GM19452 (cell line): ENCODE results near the gene ESPN.
A peak's percentile ranks its signal among the peaks of the same experiment; 100 is the strongest.
"Not testable (repeated sequence)": the region's sequence is repeated elsewhere in the genome, so short reads cannot be mapped to it uniquely, and the experiment has no call there.

Experiments used
- ATAC-seq: cut with Tn5 transposase; IDR thresholded peaks from one replicate; pipeline ENCODE4 v1.9.1; 2021; ENCODE audit not compliant: unreplicated experiment

ESPN gene, protein sequence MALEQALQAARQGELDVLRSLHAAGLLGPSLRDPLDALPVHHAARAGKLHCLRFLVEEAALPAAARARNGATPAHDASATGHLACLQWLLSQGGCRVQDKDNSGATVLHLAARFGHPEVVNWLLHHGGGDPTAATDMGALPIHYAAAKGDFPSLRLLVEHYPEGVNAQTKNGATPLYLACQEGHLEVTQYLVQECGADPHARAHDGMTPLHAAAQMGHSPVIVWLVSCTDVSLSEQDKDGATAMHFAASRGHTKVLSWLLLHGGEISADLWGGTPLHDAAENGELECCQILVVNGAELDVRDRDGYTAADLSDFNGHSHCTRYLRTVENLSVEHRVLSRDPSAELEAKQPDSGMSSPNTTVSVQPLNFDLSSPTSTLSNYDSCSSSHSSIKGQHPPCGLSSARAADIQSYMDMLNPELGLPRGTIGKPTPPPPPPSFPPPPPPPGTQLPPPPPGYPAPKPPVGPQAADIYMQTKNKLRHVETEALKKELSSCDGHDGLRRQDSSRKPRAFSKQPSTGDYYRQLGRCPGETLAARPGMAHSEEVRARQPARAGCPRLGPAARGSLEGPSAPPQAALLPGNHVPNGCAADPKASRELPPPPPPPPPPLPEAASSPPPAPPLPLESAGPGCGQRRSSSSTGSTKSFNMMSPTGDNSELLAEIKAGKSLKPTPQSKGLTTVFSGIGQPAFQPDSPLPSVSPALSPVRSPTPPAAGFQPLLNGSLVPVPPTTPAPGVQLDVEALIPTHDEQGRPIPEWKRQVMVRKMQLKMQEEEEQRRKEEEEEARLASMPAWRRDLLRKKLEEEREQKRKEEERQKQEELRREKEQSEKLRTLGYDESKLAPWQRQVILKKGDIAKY

DNA sequence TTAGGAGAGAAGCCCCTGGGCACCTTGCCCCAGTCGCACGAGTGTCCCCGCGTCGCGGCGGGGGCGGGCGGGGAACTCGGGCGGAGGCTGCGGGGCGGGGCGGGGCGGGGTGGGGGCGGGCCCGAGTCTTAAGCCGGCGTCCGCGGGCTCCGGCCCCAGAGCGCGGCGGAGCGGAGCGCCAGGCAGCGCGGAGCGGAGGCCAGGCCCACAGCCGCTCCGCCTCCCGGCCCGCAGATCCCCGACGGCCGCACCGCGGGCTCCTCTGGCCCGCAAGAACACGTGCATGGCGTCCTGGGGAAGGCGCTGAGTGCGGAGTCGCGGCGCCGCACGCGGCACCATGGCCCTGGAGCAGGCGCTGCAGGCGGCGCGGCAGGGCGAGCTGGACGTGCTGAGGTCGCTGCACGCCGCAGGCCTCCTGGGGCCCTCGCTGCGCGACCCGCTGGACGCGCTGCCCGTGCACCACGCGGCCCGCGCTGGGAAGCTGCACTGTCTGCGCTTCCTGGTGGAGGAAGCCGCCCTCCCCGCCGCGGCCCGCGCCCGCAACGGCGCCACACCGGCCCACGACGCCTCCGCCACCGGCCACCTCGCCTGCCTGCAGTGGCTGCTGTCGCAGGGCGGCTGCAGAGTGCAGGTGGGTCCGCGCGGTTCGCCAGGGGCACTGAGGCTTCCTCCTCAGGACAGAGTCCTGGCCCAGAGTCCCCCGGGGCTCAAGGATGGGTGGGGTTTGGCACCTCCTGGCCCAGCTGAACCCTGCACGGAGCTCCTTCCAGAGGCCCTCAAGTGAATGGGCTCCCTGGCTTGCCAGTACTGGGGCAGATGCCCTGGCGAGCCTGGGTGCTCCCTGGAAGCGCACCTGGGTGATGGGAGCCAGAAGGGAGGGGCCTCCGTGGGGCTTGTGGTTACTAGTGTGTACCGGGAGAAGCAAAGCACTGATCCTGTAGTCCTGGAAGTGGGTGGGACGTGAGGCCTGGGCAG is at the start of gene ESPN:
Gene ESPN, plus strand, starts transcription at position 158 of the 975 bp plus-strand sequence. Its CDS starts 180 bp downstream, at position 338.
- ATAC-seq, result no peak

DNA sequence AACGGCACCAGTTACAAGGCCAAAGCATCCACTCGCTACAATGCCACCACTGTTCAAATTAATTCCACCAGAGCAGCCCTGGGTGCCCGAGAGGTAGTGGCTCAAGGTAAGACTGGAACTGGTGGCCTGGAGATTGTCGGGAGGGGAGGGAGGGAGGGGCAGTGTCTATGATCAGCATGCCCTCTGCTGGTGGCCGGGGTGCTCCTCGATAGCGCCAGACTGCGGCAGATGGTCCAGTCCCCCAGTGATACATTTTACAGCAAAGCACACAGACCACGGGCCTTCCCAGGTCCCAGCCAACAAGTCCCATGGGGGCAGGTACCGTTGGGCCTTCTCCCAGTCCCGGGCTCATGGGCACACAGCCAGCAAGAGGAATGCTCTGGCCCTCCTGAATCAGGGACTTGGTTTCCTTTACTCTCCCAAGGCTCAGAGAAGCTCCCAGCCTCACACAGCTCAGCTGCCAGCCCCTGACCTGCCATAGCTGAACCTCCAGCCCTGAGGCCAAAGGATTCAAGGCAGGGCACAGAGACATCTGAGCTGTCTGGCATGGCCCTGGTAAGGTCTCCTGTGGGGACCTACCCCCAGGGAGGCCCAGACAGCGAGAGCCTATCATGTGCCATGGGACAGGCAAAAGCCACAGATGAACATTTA is 46.4 kb upstream of the ESPN start:
- no peak for ATAC-seq

DNA sequence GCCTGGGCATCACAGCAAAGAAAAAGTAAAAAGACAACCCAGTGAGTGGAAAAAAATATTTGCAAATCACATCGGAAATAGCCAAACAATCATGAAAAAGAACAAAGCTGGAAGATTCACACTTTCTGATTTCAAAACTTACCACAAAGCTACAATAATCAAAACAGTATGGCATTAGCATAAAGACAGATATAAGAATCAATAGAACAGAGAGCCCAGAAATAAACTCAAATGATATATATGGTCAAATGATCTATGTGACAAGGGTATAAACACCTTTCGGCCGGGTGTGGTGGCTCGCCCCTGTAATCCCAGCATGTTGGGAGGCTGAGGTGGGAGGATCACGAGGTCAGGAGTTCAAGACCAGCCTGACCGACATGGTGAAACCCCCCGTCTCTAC is 44.5 kb upstream of the ESPN start:
- no peak for ATAC-seq

DNA sequence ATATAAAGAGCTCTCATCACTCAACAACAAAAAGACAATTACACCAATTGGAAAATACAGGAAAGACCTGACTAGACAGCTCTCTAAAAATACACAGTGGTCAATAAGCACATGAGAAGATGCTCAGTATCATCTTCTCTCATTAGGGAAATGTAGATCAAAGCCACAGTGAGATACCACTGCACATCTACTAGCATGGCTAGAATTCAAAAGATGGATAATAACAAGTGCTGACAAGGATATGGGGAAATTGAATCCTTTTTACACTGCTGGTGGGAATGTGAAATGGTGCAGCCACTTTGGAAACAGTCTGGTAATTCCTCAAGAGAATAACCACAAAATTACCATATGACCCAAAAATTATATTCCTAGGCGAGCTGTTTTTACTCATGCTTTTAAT is 40.4 kb upstream of the ESPN start:
- no peak for ATAC-seq

DNA sequence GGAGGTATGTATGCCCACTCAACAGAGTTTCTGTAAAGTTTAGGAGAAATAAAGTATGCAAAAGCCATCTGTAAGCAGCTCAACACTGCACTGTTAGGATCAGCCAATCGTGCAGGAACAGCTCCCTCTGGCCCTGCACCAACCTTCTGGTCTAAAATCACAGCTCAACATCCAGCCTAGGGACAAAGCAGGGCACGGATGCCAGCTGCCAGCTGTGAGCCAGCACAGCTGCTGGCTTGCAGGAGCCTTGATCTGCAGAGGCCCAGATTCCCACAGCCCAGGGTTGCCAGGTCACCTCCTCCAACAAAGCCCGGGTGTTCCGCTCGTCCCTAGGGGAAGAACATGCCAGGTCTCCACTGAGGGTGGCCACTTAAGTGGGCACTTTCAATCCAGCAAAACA is 39.6 kb upstream of the ESPN start:
- ATAC-seq, result no peak

DNA sequence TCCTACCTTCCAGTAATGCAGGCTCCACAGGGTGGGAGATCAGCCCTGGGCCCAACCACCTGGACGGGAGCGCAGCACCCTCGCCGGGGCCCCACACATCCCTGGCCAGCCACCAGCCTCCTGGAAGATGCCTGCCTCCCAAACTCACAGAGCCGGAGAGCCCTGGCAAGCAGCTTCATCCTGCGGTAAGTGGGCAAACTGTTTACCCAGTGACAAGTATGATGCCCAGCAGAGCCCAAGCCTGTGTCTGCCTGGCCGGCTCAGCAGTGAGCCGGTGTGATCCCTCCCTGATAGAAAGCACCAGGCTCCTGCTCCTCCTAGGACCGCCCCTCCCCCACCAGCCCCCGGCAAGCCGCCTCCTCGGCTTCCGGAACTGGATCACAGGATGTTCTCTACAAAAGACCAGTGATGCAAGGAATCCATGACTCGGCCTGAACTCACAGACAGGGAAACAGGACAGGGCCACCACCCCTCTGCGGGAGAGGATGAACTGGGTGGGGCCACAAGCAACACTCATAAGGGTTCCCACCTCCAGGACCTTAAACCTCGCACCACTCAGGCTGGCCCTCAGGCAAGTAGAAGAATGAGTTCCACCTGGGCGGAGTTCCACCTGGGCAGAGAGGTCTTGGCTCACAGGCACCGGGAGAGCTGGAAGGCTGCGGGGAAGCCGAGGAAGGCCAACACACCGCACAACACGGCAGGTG is 38.9 kb upstream of the ESPN start:
- ATAC-seq, result no peak

DNA sequence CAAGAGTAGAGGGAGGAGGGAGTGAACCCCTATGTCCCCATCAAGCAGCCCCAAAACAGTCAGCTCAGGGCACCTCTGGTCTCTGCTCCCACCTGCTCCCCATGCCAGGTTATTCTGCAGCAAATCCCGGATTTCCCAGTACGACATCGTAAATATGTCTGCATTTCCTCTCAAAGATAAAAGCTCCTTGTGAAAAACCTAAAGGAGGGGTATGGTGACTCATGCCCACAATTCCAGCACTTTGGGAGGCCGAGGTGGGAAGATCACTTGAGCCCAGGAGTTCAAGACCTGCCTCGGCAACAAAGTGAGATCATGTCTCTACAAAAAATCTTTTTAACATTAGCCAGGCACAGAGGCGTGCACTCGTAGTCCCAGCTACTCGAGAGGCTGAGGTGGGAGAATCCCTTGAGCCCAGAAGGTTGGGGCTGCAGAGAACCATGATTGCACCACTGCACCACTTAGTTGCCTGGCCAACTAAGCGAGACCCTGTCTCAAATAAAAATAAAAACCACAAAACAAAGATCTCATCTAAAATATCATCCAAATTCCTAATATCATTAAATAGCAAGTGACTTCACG is 38.1 kb upstream of the ESPN start:
- no peak for ATAC-seq

DNA sequence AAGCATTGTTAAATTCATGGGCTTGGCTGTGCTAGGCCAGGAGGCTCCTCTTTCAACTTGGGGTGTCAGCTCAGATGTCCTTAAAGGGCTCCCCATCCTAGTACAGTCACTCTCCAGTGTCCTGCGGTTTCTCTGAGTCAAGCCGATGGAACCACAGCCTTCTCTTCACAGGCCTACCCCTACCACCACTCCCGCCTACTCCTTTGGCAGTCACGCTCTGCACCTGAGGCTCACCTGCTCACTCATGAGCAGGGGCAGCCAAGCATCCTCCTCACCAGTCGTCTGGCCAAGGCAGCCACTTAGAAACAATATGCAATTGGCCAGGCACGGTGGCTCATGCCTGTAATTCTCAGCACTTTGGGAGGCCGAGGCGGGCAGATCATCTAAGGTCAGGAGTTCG is 34.6 kb upstream of the ESPN start:
- ATAC-seq, result no peak

DNA sequence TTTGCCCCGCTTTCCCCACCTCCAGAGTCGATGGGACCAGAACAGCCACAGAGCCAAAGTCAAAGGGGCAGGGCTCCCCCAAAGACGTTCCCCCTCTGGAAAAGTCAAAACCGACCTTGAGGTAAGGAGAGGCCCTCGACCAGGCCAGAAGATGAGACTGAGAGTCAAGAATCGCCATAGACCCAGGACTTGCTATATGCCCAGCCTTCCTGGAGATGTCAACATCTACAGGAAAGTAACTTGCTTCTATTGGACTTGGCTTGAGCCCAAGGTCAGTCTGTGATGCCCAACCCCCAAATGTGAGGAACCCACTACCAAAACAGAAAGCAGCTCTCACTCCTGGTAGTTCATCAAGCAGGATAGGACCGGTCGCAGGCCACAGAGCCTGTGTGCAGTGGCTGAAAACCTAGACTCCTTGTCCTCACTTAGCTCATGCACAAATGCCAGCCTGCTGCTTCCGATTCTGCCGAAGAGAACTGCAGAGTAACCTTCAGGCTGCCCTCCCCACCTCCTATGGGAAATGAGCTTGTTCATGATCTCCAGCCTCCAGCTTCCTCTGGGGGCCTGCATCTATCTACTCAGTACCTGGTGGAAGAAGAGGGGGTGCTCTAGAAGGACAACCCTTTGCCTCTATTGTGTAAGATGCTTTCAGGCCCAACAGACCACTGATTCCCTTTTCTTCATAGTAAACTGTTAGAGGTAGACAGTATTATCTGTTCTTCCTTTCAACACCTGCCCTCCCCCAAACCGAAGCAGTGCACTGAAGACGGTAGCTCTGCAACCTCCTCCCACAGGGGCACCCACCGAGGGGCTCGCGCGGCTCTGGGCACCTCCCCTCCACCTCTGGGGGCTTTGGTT is 32.4 kb upstream of the ESPN start:
- no peak for ATAC-seq

DNA sequence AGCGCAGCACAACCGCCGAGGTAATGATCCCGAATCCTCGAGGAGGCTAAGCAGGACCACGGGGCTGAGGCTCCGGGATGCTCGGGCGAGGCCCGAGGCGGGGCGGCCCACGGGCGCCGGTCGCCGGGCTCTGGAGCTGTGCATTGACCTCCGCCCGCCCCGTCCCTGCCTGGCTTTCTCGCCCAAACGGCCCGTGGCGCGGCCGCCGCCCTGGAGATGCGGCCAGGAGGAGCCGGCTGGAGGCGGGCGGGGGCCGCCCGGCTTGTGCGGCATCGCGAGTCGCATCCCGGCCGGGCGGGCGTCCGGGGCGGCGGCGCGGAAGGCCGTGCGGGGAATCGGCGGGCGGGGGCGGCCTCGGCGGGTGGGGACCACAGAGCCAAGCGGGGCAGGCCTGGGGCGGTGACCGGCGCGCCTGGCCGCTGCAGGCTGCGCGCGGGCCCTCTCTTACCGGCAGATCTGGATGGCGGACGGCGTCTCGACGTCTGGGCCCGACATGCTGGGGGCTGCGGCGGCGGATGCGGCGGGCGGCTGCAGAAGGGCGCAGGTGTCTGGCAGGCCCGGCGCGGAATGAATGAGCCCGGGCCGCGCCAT is 31.7 kb upstream of the ESPN start:
- no peak for ATAC-seq

DNA sequence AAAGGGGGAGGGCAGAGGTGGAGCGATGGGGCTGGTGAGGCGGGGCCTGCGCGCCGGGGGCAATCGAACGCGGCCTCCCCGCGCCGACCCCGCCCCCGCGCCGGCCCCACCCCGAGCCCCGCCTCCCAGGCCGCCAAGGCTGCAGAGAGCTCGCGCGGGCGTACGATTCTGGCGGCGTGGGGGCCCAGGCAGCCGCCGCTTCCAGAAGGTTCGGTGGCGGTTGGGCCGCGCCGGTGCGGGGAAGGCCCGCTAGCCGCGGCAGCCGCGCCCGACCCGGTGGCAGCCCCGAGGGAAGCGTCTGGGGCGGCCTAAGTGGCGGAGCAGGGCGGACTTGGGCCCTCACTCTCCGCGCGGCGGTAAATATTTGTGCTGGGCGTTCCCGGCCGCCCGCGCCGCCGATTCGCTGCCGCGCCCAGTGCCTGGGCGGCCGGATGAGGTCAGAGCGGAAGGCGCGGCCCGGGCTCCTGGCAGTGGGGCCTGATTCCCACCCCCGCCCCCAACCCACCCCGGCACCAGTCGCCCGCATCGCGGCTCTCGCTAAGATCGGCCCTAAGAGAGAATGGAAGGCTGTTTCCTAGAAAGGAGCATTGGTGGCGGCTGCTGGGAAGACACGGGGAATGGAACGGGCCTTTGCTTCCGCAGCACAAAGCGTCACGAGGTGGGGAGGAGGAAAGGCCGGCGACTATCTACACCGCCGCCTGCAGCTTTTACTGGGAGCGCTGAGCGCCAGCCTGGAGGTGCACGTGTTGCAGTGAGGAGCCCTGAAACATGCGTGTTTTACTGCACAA is 31.0 kb upstream of the ESPN start, which contains the start of gene ACOT7:
Gene ACOT7, minus strand, starts transcription at position 368 of the 788 bp plus-strand sequence. CDS start 368 bp downstream, outside the sequence.
- ATAC-seq, result peak; percentile 82

DNA sequence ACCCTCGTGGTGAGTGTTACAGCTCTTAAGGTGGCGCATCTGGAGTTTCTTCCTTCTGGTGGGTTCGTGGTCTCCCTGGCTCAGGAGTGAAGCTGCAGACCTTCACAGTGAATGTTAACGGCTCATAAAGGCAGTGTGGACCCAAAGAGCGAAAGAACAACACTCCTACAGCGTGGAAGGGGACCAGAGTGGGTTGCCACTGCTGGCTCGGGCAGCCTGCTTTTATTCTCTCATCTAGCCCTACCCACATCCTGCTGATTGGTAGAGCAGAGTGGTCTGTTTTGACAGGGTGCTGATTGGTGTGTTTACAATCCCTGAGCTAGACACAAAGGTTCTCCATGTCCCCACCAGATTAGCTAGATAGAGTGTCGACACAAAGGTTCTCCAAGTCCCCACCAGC is 29.4 kb upstream of the ESPN start:
- ATAC-seq, result not testable (repeated sequence)

DNA sequence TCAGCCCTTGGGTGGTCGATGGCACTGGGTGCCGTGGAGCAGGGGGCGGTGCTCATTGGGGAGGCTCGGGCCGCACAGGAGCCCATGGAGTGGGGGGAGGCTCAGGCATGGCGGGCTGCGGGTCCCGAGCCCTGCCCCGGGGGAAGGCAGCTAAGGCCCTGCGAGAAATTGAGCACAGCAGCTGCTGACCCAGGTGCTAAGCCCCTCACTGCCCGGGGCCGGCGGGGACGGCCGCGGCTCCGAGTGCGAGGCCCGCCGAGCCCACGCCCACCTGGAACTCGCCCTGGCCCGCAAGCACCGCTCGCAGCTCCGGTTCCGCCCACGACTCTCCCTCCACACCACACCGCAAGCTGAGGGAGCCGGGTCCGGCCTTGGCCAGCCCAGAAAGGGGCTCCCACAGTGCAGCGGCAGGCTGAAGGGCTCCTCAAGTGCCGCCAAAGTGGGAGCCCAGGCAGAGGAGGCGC is 28.8 kb upstream of the ESPN start:
- ATAC-seq, result not testable (repeated sequence)

DNA sequence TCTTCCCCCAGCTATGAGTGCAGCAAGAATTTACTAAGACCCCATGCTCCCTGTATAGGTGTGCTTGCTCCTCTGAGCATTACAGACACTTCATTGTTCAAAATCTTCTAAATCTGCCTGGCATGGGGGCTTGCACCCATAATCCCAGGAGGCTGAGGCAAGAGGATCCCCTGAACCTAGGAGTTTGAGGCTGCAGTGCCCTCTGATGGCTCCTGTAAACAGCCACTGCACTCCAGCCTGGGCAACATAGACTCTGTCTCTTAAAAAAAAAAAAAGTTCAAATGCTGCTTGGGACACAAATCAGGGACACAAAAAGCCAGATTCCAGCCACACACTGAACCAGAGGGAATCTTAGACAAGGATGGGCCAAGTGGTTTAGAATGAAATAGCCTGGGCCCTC is 27.6 kb upstream of the ESPN start:
- no peak for ATAC-seq

DNA sequence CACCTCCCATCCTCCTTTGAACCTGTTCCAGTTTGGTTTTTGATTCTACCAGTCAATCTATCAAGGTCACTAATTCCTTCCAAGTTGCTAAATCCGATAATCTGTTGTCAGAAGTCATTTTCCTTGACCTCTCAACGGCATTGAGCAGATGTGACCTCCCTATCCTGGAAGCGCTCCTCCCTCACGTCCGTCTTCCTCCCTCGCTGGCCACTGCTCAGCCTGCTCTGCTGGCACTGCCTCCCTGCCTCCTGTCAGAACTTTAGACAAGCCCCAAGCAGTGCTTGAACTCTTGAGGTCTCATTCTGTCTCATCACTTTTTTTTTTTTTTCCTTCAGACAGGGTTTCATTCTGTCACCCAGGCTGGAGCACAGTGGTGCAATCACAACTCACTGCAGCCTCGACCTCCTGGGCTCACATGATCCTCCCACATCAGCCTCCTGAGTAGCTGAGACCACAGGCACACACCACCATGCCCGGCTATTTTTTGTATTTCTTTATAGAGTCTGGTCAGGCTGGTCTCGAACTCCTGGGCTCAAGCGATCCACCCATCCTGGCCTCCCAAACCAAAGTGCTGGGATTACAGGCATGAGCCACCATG is 26.6 kb upstream of the ESPN start:
- no peak for ATAC-seq

DNA sequence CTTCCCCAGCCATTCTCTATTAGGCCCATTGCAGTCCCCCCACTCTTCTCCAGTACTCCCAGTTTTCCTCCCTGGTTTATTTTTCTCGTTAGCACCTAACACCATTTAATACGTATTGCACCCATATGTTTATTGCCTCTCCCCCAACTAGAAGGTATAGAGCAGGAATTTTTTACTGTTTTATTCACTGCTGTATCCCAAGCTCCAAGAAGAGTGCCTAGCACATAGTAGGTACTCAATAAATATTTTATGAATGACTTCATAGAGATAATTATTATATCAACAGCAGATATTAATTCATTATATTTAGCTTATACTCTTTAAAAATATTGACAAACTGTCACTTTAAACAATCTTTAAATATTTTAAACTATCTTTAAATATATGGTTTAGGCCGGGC is 25.3 kb upstream of the ESPN start:
- no peak for ATAC-seq

DNA sequence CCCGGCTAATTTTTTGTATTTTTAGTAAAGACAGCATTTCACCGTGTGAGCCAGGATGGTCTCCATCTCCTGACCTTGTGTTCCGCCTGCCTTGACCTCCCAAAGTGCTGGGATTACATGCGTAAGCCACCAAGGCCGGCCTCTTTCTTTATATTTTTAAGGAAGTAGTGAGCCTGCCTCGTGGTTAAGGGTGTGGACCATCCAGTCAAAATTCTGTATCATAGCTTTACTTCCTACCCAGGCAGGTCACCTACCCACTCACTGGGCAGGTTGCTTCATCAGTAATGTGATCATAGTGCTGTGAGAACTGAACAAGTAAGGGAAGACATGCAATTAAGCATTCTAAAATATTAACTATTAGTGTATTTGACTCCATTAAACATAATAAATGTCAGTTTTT is 22.9 kb upstream of the ESPN start:
- ATAC-seq, result no peak
